DND-41 (cell line): ENCODE data around the gene MYO1C.

Experiments
- ATAC-seq: fragments of 200-7000 bp; cut with Tn5 transposase; 3 replicates; pipeline ENCODE4 v1.9.1; 2021; ENCODE audit warnings: low read depth; ENCODE audit not compliant: insufficient read depth
- DNase-seq: peaks from one replicate; pipeline ENCODE4 v3.0.0-alpha.2; 2020
- H2AFZ ChIP-seq: 2 replicates; pipeline ENCODE4 v1.6.0; 2012; ENCODE audit warnings: low read depth, low read length
- H3K27ac ChIP-seq: 2 replicates; pipeline ENCODE4 v1.5.1; 2012; ENCODE audit warnings: low read length, inconsistent platforms
- H3K27me3 ChIP-seq: fragments of 200-600 bp; sonication (generic); 2 replicates; pipeline ENCODE4 v1.6.0; 2012; ENCODE audit warnings: low read length, mild to moderate bottlenecking, inconsistent platforms; ENCODE audit not compliant: insufficient read depth, poor library complexity
- H3K36me3 ChIP-seq: 2 replicates; pipeline ENCODE4 v1.5.1; 2012; ENCODE audit warnings: low read length, inconsistent platforms; ENCODE audit not compliant: insufficient read depth
- H3K4me1 ChIP-seq: 2 replicates; pipeline ENCODE4 v1.5.1; 2012; ENCODE audit warnings: mild to moderate bottlenecking, low read length; ENCODE audit not compliant: insufficient read depth
- H3K4me2 ChIP-seq: 2 replicates; pipeline ENCODE4 v1.6.0; 2012; ENCODE audit warnings: mild to moderate bottlenecking, moderate library complexity, low read length, inconsistent platforms; ENCODE audit not compliant: insufficient read depth
- H3K4me3 ChIP-seq, 2 experiments: fragments of 200-600 bp in 1 of 2; shearing (Covaris generic) in 1 of 2; 2 replicates each; pipeline ENCODE4 v1.5.1; 2012 to 2016; ENCODE audit warnings: inconsistent platforms in 2 of 2, low read length in 2 of 2, mild to moderate bottlenecking in 2 of 2, low read depth in 1 of 2, moderate library complexity in 1 of 2
- H3K79me2 ChIP-seq: 2 replicates; pipeline ENCODE4 v1.6.0; 2012; ENCODE audit warnings: low read length, inconsistent platforms; ENCODE audit not compliant: insufficient read depth
- H3K9ac ChIP-seq: 2 replicates; pipeline ENCODE4 v1.6.0; 2012; ENCODE audit warnings: low read depth, mild to moderate bottlenecking, inconsistent platforms, low read length, moderate library complexity
- H3K9me3 ChIP-seq: 2 replicates; pipeline ENCODE4 v1.5.1; 2012; ENCODE audit warnings: low read length, moderate library complexity, mild to moderate bottlenecking, inconsistent platforms; ENCODE audit not compliant: insufficient read depth, severe bottlenecking
- H4K20me1 ChIP-seq: 2 replicates; pipeline ENCODE4 v1.6.0; 2012; ENCODE audit warnings: low read length; ENCODE audit not compliant: insufficient read depth
- CTCF ChIP-seq: IDR thresholded peaks from 2 replicates; pipeline ENCODE4 v1.5.1; 2012; ENCODE audit warnings: borderline replicate concordance, low read length, moderate library complexity, mild to moderate bottlenecking; ENCODE audit not compliant: poor library complexity, severe bottlenecking; ENCODE audit errors: extremely low read depth
- EZH2 ChIP-seq: IDR thresholded peaks from 3 replicates; pipeline ENCODE4 v1.6.1; 2012; ENCODE audit warnings: borderline replicate concordance, low read depth, mild to moderate bottlenecking, moderate library complexity, low read length, inconsistent platforms; ENCODE audit not compliant: severe bottlenecking

Gene MYO1C

GRCh38 chr17:1470755-1471462 lies 21.6 kb downstream of the MYO1C start:
- no peaks in the 10 kb centered on the region for H3K4me1 ChIP-seq
- H3K27me3 ChIP-seq, result no peaks in the 10 kb centered on the region
- H3K4me3 ChIP-seq, result no peak overlapping the region
- H4K20me1 ChIP-seq, result 0 out of 2 replicates have a peak, but pooled peaks cover 5% of the 10 kb centered on the region
- DNase-seq (no peak), ATAC-seq (no peak)
- no peak overlapping the region for H3K9ac ChIP-seq
- no peaks in the 10 kb centered on the region for H3K9me3 ChIP-seq
- no peaks in the 10 kb centered on the region for H3K36me3 ChIP-seq
- no peak overlapping the region for H3K4me2 ChIP-seq
- no peak overlapping the region for H2AFZ ChIP-seq
- H3K27ac ChIP-seq, result no peak overlapping the region
- TF ChIP-seq CTCF, result no peak
- no peak for TF ChIP-seq EZH2
- H3K79me2 ChIP-seq, result no peaks in the 10 kb centered on the region

- no peaks in the 10 kb centered on the region for H3K4me1 ChIP-seq
- H2AFZ ChIP-seq, result no peak overlapping the region
- H4K20me1 ChIP-seq, result 0 out of 2 replicates have a peak, but pooled peaks cover 5% of the 10 kb centered on the region
- H3K79me2 ChIP-seq, result no peaks in the 10 kb centered on the region
- H3K9ac ChIP-seq, result no peak overlapping the region
- DNase-seq (no peak), ATAC-seq (no peak)
- H3K4me2 ChIP-seq, result no peak overlapping the region
- H3K27ac ChIP-seq, result no peak overlapping the region
- TF ChIP-seq CTCF, result no peak
- TF ChIP-seq EZH2, result no peak
- no peak overlapping the region for H3K4me3 ChIP-seq
- H3K36me3 ChIP-seq, result no peaks in the 10 kb centered on the region
- no peaks in the 10 kb centered on the region for H3K27me3 ChIP-seq
- no peaks in the 10 kb centered on the region for H3K9me3 ChIP-seq
These were observed 22.3 kb downstream of the MYO1C start for GRCh38 chr17:1470071-1470754.

GRCh38 chr17:1469231-1469852 lies 23.1 kb downstream of the MYO1C start:
- Histone ChIP-seq H2AFZ (no peak overlapping the region), H3K27me3 (no peaks in the 10 kb centered on the region), H3K4me3 (no peak overlapping the region), H3K79me2 (no peaks in the 10 kb centered on the region), H3K9me3 (no peaks in the 10 kb centered on the region), H3K9ac (no peak overlapping the region), H3K36me3 (no peaks in the 10 kb centered on the region), H4K20me1 (0 out of 2 replicates have a peak, but pooled peaks cover 7% of the 10 kb centered on the region), H3K4me2 (no peak overlapping the region), H3K4me1 (no peaks in the 10 kb centered on the region), H3K27ac (no peak overlapping the region)
- TF ChIP-seq CTCF (no peak), EZH2 (no peak)
- DNase-seq (no peak), ATAC-seq (no peak)
